Measurements from ENCODE around the gene NPFF.

NPFF gene

GRCh38 chr12:53472056-53472582 is 35.2 kb downstream of the NPFF start:
- no peak for DNase-seq

- DNase-seq = no peak
Measured at GRCh38 chr12:53468282-53468681, 39.0 kb downstream of the NPFF start.

- no peak for DNase-seq
Measured at GRCh38 chr12:53467880-53468279, 39.4 kb downstream of the NPFF start.

GRCh38 chr12:53467082-53467481 is 40.2 kb downstream of the NPFF start:
- DNase-seq = no peak

- no peak for DNase-seq
Measured at GRCh38 chr12:53466640-53467039, 40.6 kb downstream of the NPFF start.

GRCh38 chr12:53465679-53466078 is 41.6 kb downstream of the NPFF start:
- no peak for DNase-seq

- no peak for DNase-seq
Measured at GRCh38 chr12:53464685-53465418, 42.4 kb downstream of the NPFF start.

- no peak for DNase-seq
Measured at GRCh38 chr12:53463802-53464560, 43.3 kb downstream of the NPFF start.

- DNase-seq = no peak
Measured at GRCh38 chr12:53462935-53463334, 44.3 kb downstream of the NPFF start.

- no peak for DNase-seq
Measured at GRCh38 chr12:53461591-53461990, 45.7 kb downstream of the NPFF start.

GRCh38 chr12:53461059-53461458 is 46.2 kb downstream of the NPFF start:
- DNase-seq = no peak

- DNase-seq = no peak
Measured at GRCh38 chr12:53459097-53459496, 48.2 kb downstream of the NPFF start.
